Erythroblast (primary cell): ENCODE data around the gene FAM25A.

Source experiments
- GATA1 ChIP-seq: IDR thresholded peaks from 2 replicates; pipeline ENCODE4 v1.6.1; 2011; ENCODE audit warnings: low read depth, mild to moderate bottlenecking, control low read depth, low read length, moderate library complexity
- POLR2A ChIP-seq: IDR thresholded peaks from 2 replicates; pipeline ENCODE4 v1.6.1; 2011; ENCODE audit warnings: mild to moderate bottlenecking, low read length

DNA sequence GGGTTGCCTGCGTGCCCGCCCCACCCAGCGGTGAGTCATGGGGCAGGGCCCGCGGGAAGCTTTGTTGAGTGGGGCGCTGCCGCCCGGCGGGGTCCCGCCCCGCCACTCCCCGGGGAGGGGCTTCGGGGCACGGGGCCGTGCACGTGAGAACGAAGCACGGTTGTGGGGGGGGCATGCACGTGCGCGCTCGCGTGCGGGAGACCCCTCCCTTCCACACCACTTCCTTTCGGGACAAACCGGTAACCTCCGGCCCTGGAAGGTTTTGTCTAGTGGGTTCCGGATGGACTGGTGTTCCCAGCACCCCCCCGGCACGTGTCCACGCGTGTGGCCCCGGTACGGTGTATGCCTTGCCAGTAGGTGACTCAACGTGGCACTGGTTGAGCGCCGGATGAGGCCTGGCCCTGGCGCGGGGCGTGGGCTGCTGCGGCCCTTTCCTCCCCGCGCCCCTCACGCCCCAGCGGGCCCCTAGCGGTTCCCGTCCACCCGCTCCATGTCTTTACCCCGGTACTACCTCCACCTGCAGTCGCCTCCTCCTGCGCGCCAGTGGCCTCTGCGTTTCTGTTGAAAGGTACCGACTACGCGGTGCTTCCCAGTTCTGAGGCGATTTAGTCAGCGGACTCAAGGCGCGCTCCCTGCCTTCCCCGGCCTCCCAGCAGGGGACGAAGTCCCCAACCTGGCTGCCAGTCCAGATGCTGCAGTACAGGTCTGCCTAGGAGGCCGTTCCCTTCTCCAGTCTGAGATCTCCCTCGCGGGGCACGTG is 48.7 kb upstream of the FAM25A start:
- TF ChIP-seq POLR2A (no peak), GATA1 (no peak)
